ENCODE results near the gene MAPK8. TPM values are rescaled to one million over a fixed set of nuclear protein-coding genes. Genes with fewer than 3 reads are reported as not detected.

The MAPK8 gene
- total RNA-seq, 4 donors from 2014 or later = 29.7 to 126 (median 67.8) TPM

DNA sequence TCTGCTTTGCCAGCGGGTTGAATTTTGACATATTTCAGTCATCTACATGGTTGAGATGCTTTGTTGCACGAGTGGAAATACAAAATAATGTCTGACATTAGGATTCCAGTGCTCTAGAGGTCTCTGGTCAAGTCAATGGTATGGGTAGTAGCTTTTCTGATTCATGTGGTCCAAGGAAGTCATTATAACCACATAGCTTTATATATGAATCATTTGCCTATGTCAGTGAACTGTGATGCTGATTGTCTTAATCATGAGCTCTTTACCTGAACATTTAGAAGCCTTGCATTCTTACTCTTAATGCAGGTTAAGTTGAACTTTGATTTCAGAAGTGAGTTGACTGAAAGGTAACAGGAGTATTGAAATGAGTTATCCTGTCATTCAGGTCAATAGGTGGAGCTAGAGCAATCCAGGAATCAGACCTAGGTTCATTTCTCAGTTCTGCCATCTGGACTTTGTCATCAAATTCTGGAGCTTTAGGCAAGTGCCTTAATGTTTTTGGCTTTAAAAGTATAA, 3.3 kb downstream of the MAPK8 start:
- no peak for DNase-seq

DNA sequence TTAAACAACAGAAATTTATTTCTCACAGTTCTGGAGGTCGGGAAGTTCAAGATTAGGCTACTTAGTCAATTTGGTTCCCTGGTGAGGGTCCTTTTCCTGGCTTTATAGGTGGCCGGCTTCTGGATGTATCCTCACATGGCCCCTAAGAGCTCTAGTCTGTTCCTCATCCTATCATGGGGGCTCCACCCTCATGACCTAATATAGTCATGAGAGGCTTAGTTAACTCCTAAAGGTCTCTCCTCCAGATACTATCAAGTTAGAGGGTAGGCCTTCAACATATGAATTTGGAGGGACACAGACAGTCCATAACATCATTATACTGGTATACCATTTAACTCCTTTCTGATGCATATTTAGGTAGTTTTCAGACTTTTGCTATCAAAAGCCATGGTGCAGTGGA, 7.6 kb downstream of the MAPK8 start:
- Histone ChIP-seq H3K9me3 (no peaks in the 10 kb centered on the region), H3K36me3 (no peaks in the 10 kb centered on the region), H3K27me3 (no peaks in the 10 kb centered on the region), H3K4me1 (peaks cover 0 to 14% (median 3%) of the 10 kb centered on the region in 4 donors), H3K27ac (no peak overlapping the region), H3K4me3 (no peak overlapping the region)
- no peak for DNase-seq
- intact Hi-C loops (cut with DNase I; ENCODE audit: low total_unique reads) (no loop called here), in situ Hi-C loops (cut with MboI; ENCODE audit: low pct_ligation_motif_present in 1 of 4, low pct_unique_long_range_greater_than_20kb in 1 of 4, low sequenced_read_pairs in 3 of 4) (no loop called here)
- WGBS, 2 donors (ENCODE audit: low coverage in 1 of 2) = 93% methylated on average over 2 of the region's 2 CpGs; no CpG with 5 or more reads in 1 of the 2 donors
- TF ChIP-seq EP300 (IDR thresholded peaks at IDR 0.05; ENCODE audit: low read depth) = no peak
- TF ChIP-seq POLR2AphosphoS5 (IDR thresholded peaks at IDR 0.05) = no peak
- no peak for TF ChIP-seq POLR2A (IDR thresholded peaks at IDR 0.05)
- TF ChIP-seq, protein P1, sequence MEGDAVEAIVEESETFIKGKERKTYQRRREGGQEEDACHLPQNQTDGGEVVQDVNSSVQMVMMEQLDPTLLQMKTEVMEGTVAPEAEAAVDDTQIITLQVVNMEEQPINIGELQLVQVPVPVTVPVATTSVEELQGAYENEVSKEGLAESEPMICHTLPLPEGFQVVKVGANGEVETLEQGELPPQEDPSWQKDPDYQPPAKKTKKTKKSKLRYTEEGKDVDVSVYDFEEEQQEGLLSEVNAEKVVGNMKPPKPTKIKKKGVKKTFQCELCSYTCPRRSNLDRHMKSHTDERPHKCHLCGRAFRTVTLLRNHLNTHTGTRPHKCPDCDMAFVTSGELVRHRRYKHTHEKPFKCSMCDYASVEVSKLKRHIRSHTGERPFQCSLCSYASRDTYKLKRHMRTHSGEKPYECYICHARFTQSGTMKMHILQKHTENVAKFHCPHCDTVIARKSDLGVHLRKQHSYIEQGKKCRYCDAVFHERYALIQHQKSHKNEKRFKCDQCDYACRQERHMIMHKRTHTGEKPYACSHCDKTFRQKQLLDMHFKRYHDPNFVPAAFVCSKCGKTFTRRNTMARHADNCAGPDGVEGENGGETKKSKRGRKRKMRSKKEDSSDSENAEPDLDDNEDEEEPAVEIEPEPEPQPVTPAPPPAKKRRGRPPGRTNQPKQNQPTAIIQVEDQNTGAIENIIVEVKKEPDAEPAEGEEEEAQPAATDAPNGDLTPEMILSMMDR (IDR thresholded peaks at IDR 0.05) = no peak

More for the DNA sequence above, 3.3 kb downstream of the MAPK8 start:
- intact Hi-C loops (cut with DNase I; ENCODE audit: low total_unique reads) = no loop called here
- Histone ChIP-seq H3K4me3 (no peak overlapping the region), H3K36me3 (no peaks in the 10 kb centered on the region), H3K4me1 (peaks cover 8 to 32% (median 16%) of the 10 kb centered on the region in 4 donors), H3K27ac (no peak overlapping the region), H3K9me3 (no peaks in the 10 kb centered on the region), H3K27me3 (no peaks in the 10 kb centered on the region)
- in situ Hi-C loops (cut with MboI; ENCODE audit: low pct_ligation_motif_present in 1 of 4, low pct_unique_long_range_greater_than_20kb in 1 of 4, low sequenced_read_pairs in 3 of 4) = no loop called here
- 62% methylated on average over 2 of the region's 2 CpGs; no CpG with 5 or more reads in 1 of the 2 donors for WGBS, 2 donors (ENCODE audit: low coverage in 1 of 2)
- TF ChIP-seq EP300 (IDR thresholded peaks at IDR 0.05; ENCODE audit: low read depth) (no peak), POLR2AphosphoS5 (IDR thresholded peaks at IDR 0.05) (no peak), POLR2A (IDR thresholded peaks at IDR 0.05) (no peak)
- TF ChIP-seq, protein P1 (IDR thresholded peaks at IDR 0.05) = peak in 3 of 5 experiments; percentile 9 to 19 (median 19)

DNA sequence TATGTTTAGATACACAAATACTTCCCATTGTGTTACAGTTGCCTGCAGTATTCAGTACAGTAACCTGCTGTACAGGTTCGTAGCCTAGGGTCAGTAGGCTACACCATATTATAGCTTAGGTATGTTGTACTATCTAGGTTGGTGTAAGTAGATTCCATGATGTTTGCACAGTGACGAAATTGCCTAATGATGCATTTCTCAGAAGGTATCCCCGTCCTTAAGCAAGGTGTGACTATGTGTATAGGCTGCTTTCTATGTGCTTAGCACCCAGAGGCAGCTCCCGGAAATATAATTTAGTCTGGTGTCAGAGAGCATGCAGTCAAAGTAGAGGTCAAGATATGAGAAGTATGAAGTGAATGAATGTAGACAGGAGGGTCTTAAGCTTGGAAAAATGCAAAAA, 9.8 kb downstream of the MAPK8 start:
- in situ Hi-C loops (cut with MboI; ENCODE audit: low pct_ligation_motif_present in 1 of 4, low pct_unique_long_range_greater_than_20kb in 1 of 4, low sequenced_read_pairs in 3 of 4) = no loop called here
- WGBS, 2 donors (ENCODE audit: low coverage in 1 of 2) = 80 to 84% methylated on average over 3 to 4 of the region's 4 CpGs
- Histone ChIP-seq H3K36me3 (no peaks in the 10 kb centered on the region), H3K4me1 (no peaks in the 10 kb centered on the region), H3K4me3 (no peak overlapping the region), H3K9me3 (no peaks in the 10 kb centered on the region), H3K27me3 (no peaks in the 10 kb centered on the region), H3K27ac (no peak overlapping the region)
- DNase-seq = no peak
- intact Hi-C loops (cut with DNase I; ENCODE audit: low total_unique reads) = no loop called here
- no peak for TF ChIP-seq POLR2A (IDR thresholded peaks at IDR 0.05)
- TF ChIP-seq, protein P1 (IDR thresholded peaks at IDR 0.05) = no peak
- TF ChIP-seq EP300 (IDR thresholded peaks at IDR 0.05; ENCODE audit: low read depth) = no peak
- no peak for TF ChIP-seq POLR2AphosphoS5 (IDR thresholded peaks at IDR 0.05)

DNA sequence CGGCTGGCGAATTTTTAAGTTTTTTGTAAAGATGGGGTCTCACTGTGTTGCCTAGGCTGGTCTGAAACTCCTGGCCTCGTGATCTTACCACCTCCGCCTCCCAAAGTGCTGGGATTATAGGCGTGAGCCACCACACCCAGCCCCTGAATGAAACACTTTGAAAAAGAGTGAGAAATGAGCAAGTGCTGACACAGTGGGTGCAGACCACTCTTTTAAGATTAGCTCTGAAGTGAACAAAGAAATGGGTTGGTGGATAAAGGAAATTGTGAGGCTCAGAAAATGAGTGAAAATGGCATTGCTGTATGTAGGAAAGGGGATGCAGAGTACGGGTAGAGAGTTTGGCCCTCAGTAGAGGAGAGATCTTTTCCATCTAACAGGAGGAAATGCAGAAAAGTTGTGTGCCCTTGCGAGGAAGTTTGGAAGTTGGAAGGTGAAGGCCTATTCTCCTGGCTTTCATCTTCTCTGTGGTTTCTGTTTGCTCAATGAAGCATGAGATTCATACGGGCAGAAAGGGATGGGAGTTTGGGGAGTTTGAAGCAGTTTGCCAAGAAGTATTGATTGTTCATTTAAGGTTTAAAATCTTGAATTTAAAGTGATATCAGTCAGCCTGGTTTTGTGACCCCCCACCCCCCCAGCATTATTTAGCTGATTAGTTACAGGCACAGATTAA, 11.0 kb downstream of the MAPK8 start:
- Histone ChIP-seq H3K4me3 (no peak overlapping the region), H3K4me1 (no peaks in the 10 kb centered on the region), H3K36me3 (no peaks in the 10 kb centered on the region), H3K27me3 (no peaks in the 10 kb centered on the region), H3K9me3 (no peaks in the 10 kb centered on the region), H3K27ac (no peak overlapping the region)
- TF ChIP-seq EP300 (IDR thresholded peaks at IDR 0.05; ENCODE audit: low read depth) = no peak
- TF ChIP-seq, protein P1 (IDR thresholded peaks at IDR 0.05) = no peak
- no peak for TF ChIP-seq POLR2A (IDR thresholded peaks at IDR 0.05)
- no peak for TF ChIP-seq POLR2AphosphoS5 (IDR thresholded peaks at IDR 0.05)
- no peak for DNase-seq
- 74 to 79% methylated on average over 8 of the region's 8 CpGs for whole genome bisulfite sequencing, 2 donors (ENCODE audit: low coverage in 1 of 2)
- intact Hi-C loops (cut with DNase I; ENCODE audit: low total_unique reads) (no loop called here), in situ Hi-C loops (cut with MboI; ENCODE audit: low pct_ligation_motif_present in 1 of 4, low pct_unique_long_range_greater_than_20kb in 1 of 4, low sequenced_read_pairs in 3 of 4) (no loop called here)

All from transverse colon (tissue), 4 donors.